ENCODE measurements around the gene MUC2. TPM values are rescaled to one million over a fixed set of nuclear protein-coding genes. Genes with fewer than 3 reads are reported as not detected.

MUC2 gene
- total RNA-seq, 1 donor from 2014 or later, result not detected

DNA sequence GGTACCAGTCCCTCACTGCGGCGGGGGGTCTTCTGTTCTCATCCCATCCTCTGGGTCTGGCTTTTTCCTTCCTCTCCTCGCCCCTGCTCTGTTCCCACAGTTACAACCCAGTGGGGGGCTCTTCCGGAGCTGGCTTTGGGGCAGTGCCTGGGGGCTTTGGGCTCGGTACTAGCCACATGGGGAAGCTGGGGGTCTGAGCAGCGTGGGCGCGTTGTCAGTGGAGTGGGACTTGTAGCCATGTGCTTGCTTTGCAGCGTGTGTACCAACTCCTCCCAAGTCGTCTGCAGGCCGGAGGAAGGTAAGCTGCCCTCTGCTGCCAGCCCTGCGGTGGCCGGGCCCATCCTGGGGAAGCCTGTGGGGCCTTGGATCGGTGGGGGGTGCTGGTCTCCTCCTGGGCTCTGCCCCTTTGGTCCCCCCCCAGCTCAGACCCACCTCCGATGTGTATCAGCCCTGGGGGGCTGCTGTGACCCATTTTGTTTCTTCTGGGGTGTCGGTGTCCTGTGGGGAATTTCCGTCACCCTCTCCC, 17.5 kb downstream of the MUC2 start:
- Mint-ChIP-seq H3K27me3 (ENCODE audit: unreplicated experiment) (peaks cover 3% of the 10 kb centered on the region), H3K36me3 (ENCODE audit: unreplicated experiment) (no peaks in the 10 kb centered on the region), H3K27ac (ENCODE audit: unreplicated experiment) (no peak overlapping the region), H3K4me1 (ENCODE audit: low read depth, unreplicated experiment) (no peaks in the 10 kb centered on the region), H3K4me3 (ENCODE audit: unreplicated experiment) (no peak overlapping the region), H3K9me3 (ENCODE audit: unreplicated experiment) (peaks cover 8% of the 10 kb centered on the region)
- TF ChIP-seq, protein P1, sequence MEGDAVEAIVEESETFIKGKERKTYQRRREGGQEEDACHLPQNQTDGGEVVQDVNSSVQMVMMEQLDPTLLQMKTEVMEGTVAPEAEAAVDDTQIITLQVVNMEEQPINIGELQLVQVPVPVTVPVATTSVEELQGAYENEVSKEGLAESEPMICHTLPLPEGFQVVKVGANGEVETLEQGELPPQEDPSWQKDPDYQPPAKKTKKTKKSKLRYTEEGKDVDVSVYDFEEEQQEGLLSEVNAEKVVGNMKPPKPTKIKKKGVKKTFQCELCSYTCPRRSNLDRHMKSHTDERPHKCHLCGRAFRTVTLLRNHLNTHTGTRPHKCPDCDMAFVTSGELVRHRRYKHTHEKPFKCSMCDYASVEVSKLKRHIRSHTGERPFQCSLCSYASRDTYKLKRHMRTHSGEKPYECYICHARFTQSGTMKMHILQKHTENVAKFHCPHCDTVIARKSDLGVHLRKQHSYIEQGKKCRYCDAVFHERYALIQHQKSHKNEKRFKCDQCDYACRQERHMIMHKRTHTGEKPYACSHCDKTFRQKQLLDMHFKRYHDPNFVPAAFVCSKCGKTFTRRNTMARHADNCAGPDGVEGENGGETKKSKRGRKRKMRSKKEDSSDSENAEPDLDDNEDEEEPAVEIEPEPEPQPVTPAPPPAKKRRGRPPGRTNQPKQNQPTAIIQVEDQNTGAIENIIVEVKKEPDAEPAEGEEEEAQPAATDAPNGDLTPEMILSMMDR (IDR thresholded peaks at IDR 0.05; ENCODE audit: partially characterized antibody, unreplicated experiment), result no peak
- no peak for DNase-seq

DNA sequence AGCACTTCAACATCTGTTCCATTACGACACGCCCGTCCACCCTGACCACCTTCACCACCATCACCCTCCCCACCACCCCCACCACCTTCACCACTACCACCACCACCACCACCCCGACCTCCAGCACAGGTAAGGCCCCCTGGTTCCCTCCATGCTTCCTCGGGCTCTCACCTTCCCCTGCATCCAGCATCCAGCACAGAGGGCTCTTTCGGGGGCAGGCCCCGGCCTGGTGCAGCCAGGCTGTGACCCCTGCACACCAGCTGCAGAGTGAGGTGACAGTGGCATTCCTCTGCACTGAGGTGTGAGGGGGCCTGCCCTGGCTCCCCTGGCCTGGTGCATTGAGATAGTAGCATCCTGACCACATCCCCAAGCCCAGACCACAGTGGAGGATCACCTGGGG, 18.2 kb downstream of the MUC2 start:
- no peak for DNase-seq
- no peaks in the 10 kb centered on the region for H3K36me3 Mint-ChIP-seq (ENCODE audit: unreplicated experiment)
- peaks cover 3% of the 10 kb centered on the region for H3K27me3 Mint-ChIP-seq (ENCODE audit: unreplicated experiment)
- H3K4me1 Mint-ChIP-seq (ENCODE audit: low read depth, unreplicated experiment), result no peaks in the 10 kb centered on the region
- H3K4me3 Mint-ChIP-seq (ENCODE audit: unreplicated experiment), result no peak overlapping the region
- H3K27ac Mint-ChIP-seq (ENCODE audit: unreplicated experiment), result no peak overlapping the region
- peaks cover 8% of the 10 kb centered on the region for H3K9me3 Mint-ChIP-seq (ENCODE audit: unreplicated experiment)
- TF ChIP-seq, protein P1 (IDR thresholded peaks at IDR 0.05; ENCODE audit: partially characterized antibody, unreplicated experiment), result no peak

DNA sequence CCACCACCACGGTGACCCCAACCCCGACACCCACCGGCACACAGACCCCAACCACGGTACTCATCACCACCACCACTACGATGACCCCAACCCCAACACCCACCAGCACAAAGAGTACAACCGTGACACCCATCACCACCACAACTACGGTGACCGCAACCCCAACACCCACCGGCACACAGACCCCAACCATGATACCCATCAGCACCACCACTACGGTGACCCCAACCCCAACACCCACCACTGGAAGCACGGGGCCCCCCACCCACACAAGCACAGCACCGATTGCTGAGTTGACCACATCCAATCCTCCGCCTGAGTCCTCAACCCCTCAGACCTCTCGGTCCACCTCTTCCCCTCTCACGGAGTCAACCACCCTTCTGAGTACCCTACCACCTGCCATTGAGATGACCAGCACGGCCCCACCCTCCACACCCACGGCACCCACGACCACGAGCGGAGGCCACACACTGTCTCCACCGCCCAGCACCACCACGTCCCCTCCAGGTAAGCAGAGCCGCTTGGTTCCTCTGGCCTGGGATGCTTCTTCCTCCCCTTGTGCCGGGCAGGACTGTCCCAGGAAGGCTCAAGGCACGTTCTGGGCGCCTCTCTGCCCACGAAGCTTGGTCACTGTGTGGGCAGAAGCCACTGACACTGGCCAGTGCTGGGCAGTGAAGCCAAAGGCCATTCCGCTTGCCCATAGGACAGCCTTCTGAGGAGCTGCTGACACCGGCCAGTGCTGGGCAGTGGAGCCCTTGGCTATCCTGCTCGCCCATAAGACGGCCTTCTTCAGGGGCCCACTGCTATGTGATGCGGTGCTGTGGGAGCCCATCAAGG, 25.1 kb downstream of the MUC2 start:
- no peaks in the 10 kb centered on the region for H3K4me1 Mint-ChIP-seq (ENCODE audit: low read depth, unreplicated experiment)
- H3K4me3 Mint-ChIP-seq (ENCODE audit: unreplicated experiment), result no peak overlapping the region
- H3K27me3 Mint-ChIP-seq (ENCODE audit: unreplicated experiment), result peaks cover 3% of the 10 kb centered on the region
- H3K36me3 Mint-ChIP-seq (ENCODE audit: unreplicated experiment), result no peaks in the 10 kb centered on the region
- H3K9me3 Mint-ChIP-seq (ENCODE audit: unreplicated experiment), result peaks cover 8% of the 10 kb centered on the region
- no peak overlapping the region for H3K27ac Mint-ChIP-seq (ENCODE audit: unreplicated experiment)
- TF ChIP-seq, protein P1 (IDR thresholded peaks at IDR 0.05; ENCODE audit: partially characterized antibody, unreplicated experiment), result no peak
- no peak for DNase-seq

DNA sequence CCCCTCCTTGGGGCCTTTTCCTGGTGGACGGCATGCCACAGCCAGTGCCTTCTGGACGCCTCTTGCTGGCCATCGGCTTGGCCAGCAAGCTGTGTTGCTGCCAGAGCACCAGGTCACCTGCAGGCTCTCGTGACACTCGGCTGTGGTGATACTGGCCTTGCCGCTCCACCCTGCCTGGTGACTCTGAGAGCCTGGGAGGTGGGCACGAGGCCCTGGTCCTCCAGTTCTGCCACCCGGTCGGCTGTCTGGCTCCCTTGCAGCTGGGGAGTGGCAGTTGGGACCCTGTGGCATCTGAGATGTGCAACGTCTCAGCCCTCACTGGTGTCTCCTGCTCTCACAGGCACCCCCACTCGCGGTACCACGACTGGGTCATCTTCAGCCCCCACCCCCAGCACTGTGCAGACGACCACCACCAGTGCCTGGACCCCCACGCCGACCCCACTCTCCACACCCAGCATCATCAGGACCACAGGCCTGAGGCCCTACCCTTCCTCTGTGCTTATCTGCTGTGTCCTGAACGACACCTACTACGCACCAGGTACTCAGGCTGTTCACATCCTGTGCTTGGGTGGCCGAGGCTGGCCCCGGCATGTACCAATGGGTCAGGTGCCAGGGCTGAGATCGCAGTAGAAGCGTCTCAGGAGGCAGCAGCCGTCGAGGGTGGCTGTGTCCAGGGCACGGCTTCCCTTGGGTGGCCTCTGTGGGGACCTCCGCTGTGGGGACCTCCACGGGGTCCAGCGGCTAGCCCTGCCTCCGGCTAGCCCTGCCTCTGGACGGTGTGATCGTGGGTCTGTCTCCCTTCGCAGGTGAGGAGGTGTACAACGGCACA, 26.0 kb downstream of the MUC2 start:
- DNase-seq, result no peak
- Mint-ChIP-seq H3K4me3 (ENCODE audit: unreplicated experiment) (no peak overlapping the region), H3K27ac (ENCODE audit: unreplicated experiment) (no peak overlapping the region), H3K27me3 (ENCODE audit: unreplicated experiment) (peaks cover under 1% of the 10 kb centered on the region), H3K4me1 (ENCODE audit: low read depth, unreplicated experiment) (no peaks in the 10 kb centered on the region), H3K36me3 (ENCODE audit: unreplicated experiment) (no peaks in the 10 kb centered on the region), H3K9me3 (ENCODE audit: unreplicated experiment) (peaks cover 4% of the 10 kb centered on the region)
- TF ChIP-seq, protein P1 (IDR thresholded peaks at IDR 0.05; ENCODE audit: partially characterized antibody, unreplicated experiment), result no peak
